Naive B cell (primary cell): ENCODE results near the gene FAM110D. TPM values are rescaled to one million over a fixed set of nuclear protein-coding genes. Genes with fewer than 3 reads are reported as not detected.
A peak's percentile ranks its signal among the peaks of the same experiment; 100 is the strongest.

Experiments
- ATAC-seq, 2 donors: fragments of 150-1000 bp; cut with Tn5 transposase; 2 replicates each; pipeline ENCODE4 v1.10.0; 2021; ENCODE audit warnings: low read depth in 2 of 2, mild to moderate bottlenecking in 2 of 2, moderate library complexity in 2 of 2
- DNase-seq: peaks from one replicate; pipeline ENCODE4 v3.0.0; 2022
- H3K27ac Mint-ChIP-seq, 6 donors: one replicate each; pipeline ENCODE4 v1.8.0; 2020 to 2022; ENCODE audit warnings: mild to moderate bottlenecking in 6 of 6, mixed read lengths in 6 of 6, moderate library complexity in 5 of 6, inconsistent platforms in 2 of 6
- H3K27me3 Mint-ChIP-seq, 3 donors: one replicate each; pipeline ENCODE4 v1.8.0; 2021 to 2022; ENCODE audit warnings: mixed read lengths in 3 of 3, mild to moderate bottlenecking in 1 of 3
- H3K36me3 Mint-ChIP-seq, 2 donors: one replicate each; pipeline ENCODE4 v1.8.0; 2020 to 2022; ENCODE audit warnings: mixed read lengths in 2 of 2, inconsistent platforms in 1 of 2, mild to moderate bottlenecking in 1 of 2
- H3K4me1 Mint-ChIP-seq, 3 donors: one replicate each; pipeline ENCODE4 v1.8.0; 2020 to 2022; ENCODE audit warnings: mixed read lengths in 3 of 3, inconsistent platforms in 1 of 3, mild to moderate bottlenecking in 1 of 3, moderate library complexity in 1 of 3
- H3K4me3 Mint-ChIP-seq, 8 donors: one replicate each; pipeline ENCODE4 v1.8.0; 2020 to 2022; ENCODE audit warnings: mild to moderate bottlenecking in 8 of 8, mixed read lengths in 8 of 8, moderate library complexity in 8 of 8, inconsistent platforms in 2 of 8
- H3K9me3 Mint-ChIP-seq, 7 donors: one replicate each; pipeline ENCODE4 v1.8.0; 2020 to 2022; ENCODE audit warnings: mixed read lengths in 7 of 7, mild to moderate bottlenecking in 5 of 7, inconsistent platforms in 2 of 7, moderate library complexity in 1 of 7
- polyA plus RNA-seq, 6 donors: library from polyadenylated mRNA; unstranded; fragments of 300-500 nt; fragmentation: Illumina TruSeq; gene quantifications; one replicate each; pipeline ENCODE4 v1.2.3, GENCODE V29; 2021; ENCODE audit warnings: low read depth in 6 of 6

The FAM110D gene
- polyA plus RNA-seq, 6 donors from 2014 or later, result not detected

DNA sequence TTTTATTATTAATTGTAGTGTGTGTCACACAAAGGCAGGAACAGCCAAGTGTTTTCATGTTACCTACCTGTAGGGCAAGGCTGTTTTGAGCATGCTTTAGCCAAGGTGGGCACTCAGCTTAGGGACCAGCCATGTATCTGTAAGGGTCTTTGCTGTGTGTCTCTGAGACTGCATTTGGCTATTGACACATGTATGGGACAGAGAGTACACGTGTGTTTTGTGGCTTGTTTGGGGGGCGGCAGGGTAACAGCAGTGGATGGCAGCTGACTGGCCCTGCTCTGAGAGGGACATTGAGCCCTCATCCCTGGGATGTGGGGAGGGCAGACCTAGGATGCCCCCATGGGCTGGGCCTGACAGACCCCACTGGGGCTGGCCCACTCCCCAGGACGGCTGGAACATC lies 38.4 kb downstream of the FAM110D start:
- Mint-ChIP-seq H3K36me3 (no peaks in the 10 kb centered on the region), H3K9me3 (no peaks in the 10 kb centered on the region), H3K4me3 (no peak overlapping the region), H3K27me3 (peaks cover 0 to 19% (median 14%) of the 10 kb centered on the region in 3 donors), H3K27ac (no peak overlapping the region), H3K4me1 (peaks cover 0 to 4% (median 4%) of the 10 kb centered on the region in 3 donors)
- DNase-seq (no peak), ATAC-seq (no peak)

- Mint-ChIP-seq H3K27ac (no peak overlapping the region), H3K4me1 (peaks cover 0 to 4% (median 4%) of the 10 kb centered on the region in 3 donors), H3K9me3 (no peaks in the 10 kb centered on the region), H3K4me3 (no peak overlapping the region), H3K27me3 (peaks cover 0 to 19% (median 17%) of the 10 kb centered on the region in 3 donors), H3K36me3 (no peaks in the 10 kb centered on the region)
- DNase-seq (no peak), ATAC-seq (no peak)
Observed at GRCh38 chr1:26197813-26198212, 38.9 kb downstream of the FAM110D start.

DNA sequence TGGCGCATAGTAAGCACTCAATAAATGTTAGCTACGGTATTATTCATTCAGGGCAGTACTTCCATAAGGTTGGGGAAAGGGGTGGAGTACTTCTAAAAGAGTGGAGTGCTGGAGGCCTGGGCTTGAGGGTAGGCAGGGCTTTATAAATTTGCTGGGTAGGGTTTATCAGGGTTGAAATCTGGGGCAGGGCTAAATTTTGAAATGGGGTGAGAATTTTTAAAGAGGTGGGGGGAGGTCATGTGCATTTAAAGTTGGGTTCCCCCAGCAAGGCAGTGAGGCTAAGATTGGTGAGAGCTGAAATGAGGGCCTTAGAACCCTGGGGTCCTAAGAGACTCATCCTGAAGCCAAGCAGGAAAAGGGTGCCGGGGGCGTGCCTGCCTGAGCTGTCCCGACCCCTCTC lies 41.5 kb downstream of the FAM110D start:
- no peak for ATAC-seq
- Mint-ChIP-seq H3K9me3 (no peaks in the 10 kb centered on the region), H3K27ac (peak overlapping the region in 1 of 6 donors; percentile 40), H3K4me3 (peak overlapping the region in 1 of 8 donors; percentile 44), H3K36me3 (no peaks in the 10 kb centered on the region), H3K27me3 (peaks cover 4 to 30% (median 19%) of the 10 kb centered on the region in 3 donors), H3K4me1 (peaks cover 0 to 4% (median 4%) of the 10 kb centered on the region in 3 donors)
- no peak for DNase-seq

DNA sequence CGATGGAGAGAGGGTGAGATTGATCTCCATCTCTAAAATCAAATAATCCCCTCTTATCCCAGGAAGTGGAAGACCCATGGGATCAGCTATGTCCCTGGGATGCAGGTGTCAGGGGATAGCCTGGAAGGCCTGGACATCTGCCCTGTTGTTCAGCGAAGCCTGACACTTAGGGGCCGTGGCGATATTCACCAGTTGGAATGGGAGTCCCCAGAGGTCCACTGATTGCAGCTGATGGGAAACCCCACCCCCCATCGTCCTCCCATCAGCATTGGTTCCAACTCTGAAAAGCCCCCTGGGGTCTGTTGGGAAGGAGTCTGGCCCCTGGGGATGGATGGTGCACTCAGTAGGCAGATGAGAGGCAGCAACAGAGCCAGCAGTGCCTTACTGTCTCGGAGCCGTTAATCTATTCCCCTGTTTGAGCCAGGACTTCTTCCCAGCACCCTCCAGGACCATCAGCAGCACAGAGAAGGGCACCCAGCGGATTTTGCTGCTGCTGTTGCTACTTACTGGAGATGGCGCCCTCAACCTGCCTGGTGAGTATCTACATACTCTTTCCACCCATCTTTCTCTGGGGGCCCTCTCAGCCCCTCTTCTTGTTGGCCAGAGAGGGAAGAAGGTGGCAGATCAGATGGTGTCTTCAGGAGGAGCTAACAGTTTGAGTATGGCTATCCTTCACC lies 44.9 kb downstream of the FAM110D start:
- Mint-ChIP-seq H3K27me3 (peaks cover 4 to 30% (median 9%) of the 10 kb centered on the region in 3 donors), H3K9me3 (no peaks in the 10 kb centered on the region), H3K4me1 (peaks cover 0 to 4% (median 4%) of the 10 kb centered on the region in 3 donors), H3K27ac (no peak overlapping the region), H3K36me3 (no peaks in the 10 kb centered on the region), H3K4me3 (no peak overlapping the region)
- ATAC-seq (no peak), DNase-seq (no peak)

GRCh38 chr1:26210147-26210870 lies 51.4 kb downstream of the FAM110D start:
- no peak overlapping the region for H3K27ac Mint-ChIP-seq
- DNase-seq, result no peak

DNA sequence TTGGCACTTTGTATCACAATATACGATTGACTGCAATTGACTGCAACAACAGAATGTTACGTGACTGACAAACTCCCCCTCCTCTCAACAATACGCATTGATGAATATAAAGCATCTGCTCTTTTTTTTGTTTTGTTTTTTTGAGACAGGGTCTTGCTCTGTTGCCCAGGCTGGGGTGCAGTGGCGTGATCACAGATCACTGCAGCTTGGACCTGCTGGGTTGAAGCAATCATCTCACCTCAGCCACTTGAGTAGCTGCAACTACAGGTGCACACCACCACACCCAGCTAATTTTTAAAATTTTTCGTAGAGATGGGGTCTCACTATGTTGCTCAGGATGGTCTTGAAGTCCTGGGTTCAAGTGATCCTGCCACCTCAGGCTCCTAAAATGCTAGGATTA lies 53.8 kb downstream of the FAM110D start:
- Mint-ChIP-seq H3K27ac (peak overlapping the region in 1 of 6 donors; percentile 70), H3K4me3 (no peak overlapping the region), H3K9me3 (no peaks in the 10 kb centered on the region), H3K4me1 (no peaks in the 10 kb centered on the region), H3K27me3 (peaks cover 0 to 18% (median 12%) of the 10 kb centered on the region in 3 donors), H3K36me3 (no peaks in the 10 kb centered on the region)
- DNase-seq, result no peak
- no peak for ATAC-seq

More at GRCh38 chr1:26210147-26210870, 51.4 kb downstream of the FAM110D start:
- H3K27me3 Mint-ChIP-seq, result peaks cover 0 to 18% (median 12%) of the 10 kb centered on the region in 3 donors
- H3K9me3 Mint-ChIP-seq, result no peaks in the 10 kb centered on the region
- no peak for ATAC-seq
- H3K36me3 Mint-ChIP-seq, result no peaks in the 10 kb centered on the region
- H3K4me3 Mint-ChIP-seq, result no peak overlapping the region
- H3K4me1 Mint-ChIP-seq, result no peaks in the 10 kb centered on the region

GRCh38 chr1:26213335-26213905 lies 54.5 kb downstream of the FAM110D start:
- H3K27ac Mint-ChIP-seq, result no peak overlapping the region
- no peaks in the 10 kb centered on the region for H3K36me3 Mint-ChIP-seq
- no peak for ATAC-seq
- no peaks in the 10 kb centered on the region for H3K9me3 Mint-ChIP-seq
- H3K4me1 Mint-ChIP-seq, result no peaks in the 10 kb centered on the region
- no peak overlapping the region for H3K4me3 Mint-ChIP-seq
- peaks cover 0 to 18% (median 12%) of the 10 kb centered on the region in 3 donors for H3K27me3 Mint-ChIP-seq
- DNase-seq, result no peak

Other genes with a start within 250 kb of the FAM110D start
- 1 to 10 TPM; 4.0 to 9.2 (median 7.7) TPM for gene PAFAH2, start 161.0 kb upstream of the FAM110D start, polyA plus RNA-seq
- not detected for gene EXTL1, start 137.3 kb upstream of the FAM110D start, polyA plus RNA-seq
- not detected for gene SLC30A2, start 113.0 kb upstream of the FAM110D start, polyA plus RNA-seq
- not detected for gene TRIM63, start 91.4 kb upstream of the FAM110D start, polyA plus RNA-seq
- gene PDIK1L, start 47.3 kb upstream of the FAM110D start, polyA plus RNA-seq, result 1 to 10 TPM; 3.2 to 6.0 (median 4.9) TPM
- not detected for gene C1orf232, start 9.9 kb downstream of the FAM110D start, polyA plus RNA-seq
- 10 to 100 TPM; 33.3 to 52.3 (median 36.1) TPM for gene ZNF593, start 10.8 kb downstream of the FAM110D start, polyA plus RNA-seq
- gene ZNF593OS, start 12.8 kb downstream of the FAM110D start, polyA plus RNA-seq, result 1 to 10 TPM in 5 of 6 donors, under 1 TPM in 1; 0.96 to 3.5 (median 1.9) TPM
- gene CNKSR1, start 18.4 kb downstream of the FAM110D start, polyA plus RNA-seq, result under 1 TPM in 3 of 6 donors, not detected in 3; 0.44 to 0.57 (median 0.49) TPM
- gene CATSPER4, start 31.5 kb downstream of the FAM110D start, polyA plus RNA-seq, result not detected
- gene CEP85, start 75.1 kb downstream of the FAM110D start, polyA plus RNA-seq, result 1 to 10 TPM; 2.5 to 8.2 (median 4.9) TPM
- 1,000 to 10,000 TPM in 2 of 6 donors, 100 to 1,000 TPM in 4; 624 to 1,205 (median 832) TPM for gene SH3BGRL3, start 121.0 kb downstream of the FAM110D start, polyA plus RNA-seq
- gene UBXN11, start 147.6 kb downstream of the FAM110D start, polyA plus RNA-seq, result 10 to 100 TPM in 2 of 6 donors, 1 to 10 TPM in 4; 4.3 to 15.7 (median 6.9) TPM
- over 10,000 TPM; 10,565 to 16,920 (median 13,137) TPM for gene CD52, start 158.9 kb downstream of the FAM110D start, polyA plus RNA-seq
- 1 to 10 TPM in 2 of 6 donors, under 1 TPM in 4; 0.06 to 1.8 (median 0.70) TPM for gene CRYBG2, start 195.1 kb downstream of the FAM110D start, polyA plus RNA-seq
- not detected for gene ZNF683, start 213.7 kb downstream of the FAM110D start, polyA plus RNA-seq